ENCODE data around the gene CAPZB.
A peak's percentile ranks its signal among the peaks of the same experiment; 100 is the strongest.

The CAPZB gene

DNA sequence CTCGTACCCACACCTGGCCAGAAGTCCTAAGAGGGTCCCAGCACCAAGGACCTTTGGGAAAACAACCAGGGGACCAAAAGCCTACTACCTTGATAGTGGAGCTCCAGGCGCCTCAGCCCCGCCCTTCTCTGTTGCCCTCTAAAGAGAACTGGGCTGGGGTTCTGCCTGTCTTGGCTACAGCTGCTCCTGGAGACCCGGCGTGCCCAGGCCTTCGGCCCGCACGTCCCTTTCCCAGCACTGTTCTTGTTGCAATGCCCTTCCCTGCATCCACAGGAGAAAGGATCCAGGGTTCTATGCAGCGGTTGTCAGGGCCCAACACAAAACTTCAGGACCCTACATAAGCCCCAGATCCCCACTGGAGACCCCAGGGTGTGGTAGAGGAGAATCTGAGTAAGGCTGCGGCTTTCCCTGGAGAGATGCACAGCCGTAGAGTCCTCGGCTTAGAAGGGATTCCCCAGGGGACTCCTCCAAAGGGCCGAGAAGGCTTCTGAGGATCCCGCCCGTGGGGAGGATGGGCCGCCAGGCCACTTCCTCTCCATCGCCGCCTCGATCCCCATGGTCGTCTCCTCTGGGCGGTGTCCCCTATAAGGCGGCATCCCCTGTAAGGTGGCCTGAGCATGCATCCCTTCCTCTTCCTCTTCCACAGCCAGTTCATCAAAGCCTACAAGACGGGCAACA, 161.2 kb downstream of the CAPZB start:
- no peak overlapping the region for H3K9ac ChIP-seq (ENCODE audit: low read depth, low read length)
- no peak overlapping the region for H3K4me2 ChIP-seq (ENCODE audit: low read length)
- peaks cover 54% of the 10 kb centered on the region for H3K36me3 ChIP-seq (ENCODE audit: insufficient read depth, low read length)
- H3K27me3 ChIP-seq (ENCODE audit: control insufficient read depth, insufficient read depth, low read length) = no peaks in the 10 kb centered on the region
- peaks cover 1% of the 10 kb centered on the region for H3K4me1 ChIP-seq (ENCODE audit: control insufficient read depth, insufficient read depth, low read length)
- H3K4me3 ChIP-seq (ENCODE audit: low read length) = no peak overlapping the region
- H3K9me3 ChIP-seq (replicated peaks; ENCODE audit: low read length) = no peaks in the 10 kb centered on the region

- Histone ChIP-seq H3K9me3 (replicated peaks; ENCODE audit: low read length) (no peaks in the 10 kb centered on the region), H3K4me3 (ENCODE audit: low read length) (no peak overlapping the region), H3K9ac (ENCODE audit: low read depth, low read length) (no peak overlapping the region), H3K36me3 (ENCODE audit: insufficient read depth, low read length) (peaks cover 53% of the 10 kb centered on the region), H3K4me2 (ENCODE audit: low read length) (no peak overlapping the region), H3K4me1 (ENCODE audit: control insufficient read depth, insufficient read depth, low read length) (peaks cover 5% of the 10 kb centered on the region), H3K27me3 (ENCODE audit: control insufficient read depth, insufficient read depth, low read length) (no peaks in the 10 kb centered on the region)
Observed at GRCh38 chr1:19322481-19322880, 162.9 kb downstream of the CAPZB start.

DNA sequence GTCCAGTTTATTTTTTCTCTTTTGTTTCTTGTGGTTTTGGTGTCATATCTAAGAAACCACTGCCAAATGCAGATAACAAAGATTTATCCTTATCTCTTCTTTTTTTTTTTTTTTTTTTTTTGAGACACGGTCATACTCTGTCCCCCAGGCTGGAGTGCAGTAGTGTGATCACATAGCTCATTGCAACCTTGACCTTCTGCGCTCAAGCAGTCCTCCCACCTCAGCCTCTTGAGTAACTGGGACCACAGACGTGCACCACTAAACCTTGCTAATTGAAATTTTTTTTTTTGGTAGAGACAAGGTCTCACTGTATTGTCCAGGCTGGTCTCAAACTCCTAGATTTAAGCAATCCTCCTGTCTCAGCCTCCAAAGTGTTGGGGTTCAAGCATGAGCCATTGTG, 164.3 kb downstream of the CAPZB start:
- H3K36me3 ChIP-seq (ENCODE audit: insufficient read depth, low read length) = peaks cover 48% of the 10 kb centered on the region

DNA sequence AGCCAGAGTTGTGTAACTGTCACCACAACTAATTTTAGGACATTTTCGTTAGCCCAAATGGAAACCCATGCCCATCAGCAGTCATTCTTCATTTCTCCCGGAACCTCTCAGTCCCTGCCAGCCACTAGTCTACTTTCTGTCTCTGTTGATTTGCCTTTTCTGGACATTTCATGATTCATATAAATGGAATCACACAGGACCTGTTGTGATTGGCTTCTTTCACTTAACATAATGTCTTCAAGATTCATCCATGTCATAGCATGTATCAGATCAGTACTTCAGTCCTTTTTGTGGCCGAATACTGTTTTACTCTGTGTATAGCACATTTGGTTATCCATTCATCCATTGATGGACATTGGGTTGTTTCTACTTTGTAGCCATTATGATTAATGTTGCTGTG, 166.1 kb downstream of the CAPZB start:
- Histone ChIP-seq H3K9ac (ENCODE audit: low read depth, low read length) (no peak overlapping the region), H3K4me1 (ENCODE audit: control insufficient read depth, insufficient read depth, low read length) (peaks cover 31% of the 10 kb centered on the region), H3K36me3 (ENCODE audit: insufficient read depth, low read length) (peaks cover 34% of the 10 kb centered on the region), H3K4me2 (ENCODE audit: low read length) (no peak overlapping the region), H3K9me3 (replicated peaks; ENCODE audit: low read length) (no peaks in the 10 kb centered on the region), H3K4me3 (ENCODE audit: low read length) (no peak overlapping the region), H3K27me3 (ENCODE audit: control insufficient read depth, insufficient read depth, low read length) (no peaks in the 10 kb centered on the region)

More for the DNA sequence above, 164.3 kb downstream of the CAPZB start:
- no peaks in the 10 kb centered on the region for H3K27me3 ChIP-seq (ENCODE audit: control insufficient read depth, insufficient read depth, low read length)
- peaks cover 12% of the 10 kb centered on the region for H3K4me1 ChIP-seq (ENCODE audit: control insufficient read depth, insufficient read depth, low read length)
- no peaks in the 10 kb centered on the region for H3K9me3 ChIP-seq (replicated peaks; ENCODE audit: low read length)
- H3K4me2 ChIP-seq (ENCODE audit: low read length) = no peak overlapping the region
- no peak overlapping the region for H3K9ac ChIP-seq (ENCODE audit: low read depth, low read length)
- H3K4me3 ChIP-seq (ENCODE audit: low read length) = no peak overlapping the region

DNA sequence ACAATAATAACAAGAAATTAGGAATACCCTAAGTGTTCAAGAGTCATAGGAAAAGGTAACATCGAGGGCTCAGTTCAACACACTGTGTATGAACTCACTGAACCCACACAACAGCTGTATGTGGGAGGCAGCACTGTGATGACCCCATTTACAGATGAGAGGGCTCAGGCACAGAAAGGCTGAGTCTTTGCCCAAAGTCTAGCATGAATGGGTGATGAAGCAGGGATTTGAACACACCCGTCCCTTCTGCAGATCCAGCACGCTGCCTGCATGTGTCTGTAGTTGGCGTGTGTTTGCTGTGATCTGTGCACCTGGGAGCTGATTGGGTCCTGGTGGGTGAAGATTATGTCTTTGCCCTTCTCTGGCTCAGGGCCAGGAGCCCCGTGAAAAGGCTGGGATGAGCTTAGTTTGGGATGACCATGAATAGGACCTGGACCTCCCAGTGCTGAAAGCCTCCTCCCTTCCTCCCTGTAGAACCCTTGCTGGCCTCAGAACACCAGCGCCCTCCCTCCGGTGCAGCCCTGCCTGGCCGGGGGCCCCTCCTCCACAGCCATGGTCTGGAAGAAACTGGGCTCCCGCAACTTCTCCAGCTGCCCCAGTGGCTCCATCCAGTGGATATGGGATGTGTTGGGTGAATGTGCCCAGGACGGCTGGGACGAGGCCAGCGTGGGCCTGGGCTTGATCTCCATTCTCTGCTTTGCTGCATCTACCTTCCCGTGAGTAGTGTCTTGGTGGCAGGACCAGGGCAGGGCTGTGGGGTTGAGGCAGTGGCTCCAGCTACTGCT, 168.0 kb downstream of the CAPZB start:
- no peak overlapping the region for H3K4me3 ChIP-seq (ENCODE audit: low read length)

GRCh38 chr1:19315378-19316198, 169.8 kb downstream of the CAPZB start:
- H3K4me3 ChIP-seq (ENCODE audit: low read length) = peak overlapping the region; percentile 37
- H3K4me2 ChIP-seq (ENCODE audit: low read length) = peak overlapping the region; percentile 65
- no peaks in the 10 kb centered on the region for H3K27me3 ChIP-seq (ENCODE audit: control insufficient read depth, insufficient read depth, low read length)
- no peak overlapping the region for H3K9ac ChIP-seq (ENCODE audit: low read depth, low read length)
- H3K4me1 ChIP-seq (ENCODE audit: control insufficient read depth, insufficient read depth, low read length) = peaks cover 55% of the 10 kb centered on the region
- peaks cover 26% of the 10 kb centered on the region for H3K36me3 ChIP-seq (ENCODE audit: insufficient read depth, low read length)
- H3K9me3 ChIP-seq (replicated peaks; ENCODE audit: low read length) = no peaks in the 10 kb centered on the region

More for the DNA sequence above, 168.0 kb downstream of the CAPZB start:
- Histone ChIP-seq H3K9me3 (replicated peaks; ENCODE audit: low read length) (no peaks in the 10 kb centered on the region), H3K27me3 (ENCODE audit: control insufficient read depth, insufficient read depth, low read length) (no peaks in the 10 kb centered on the region), H3K4me1 (ENCODE audit: control insufficient read depth, insufficient read depth, low read length) (peaks cover 47% of the 10 kb centered on the region), H3K4me2 (ENCODE audit: low read length) (no peak overlapping the region), H3K36me3 (ENCODE audit: insufficient read depth, low read length) (peaks cover 30% of the 10 kb centered on the region), H3K9ac (ENCODE audit: low read depth, low read length) (no peak overlapping the region)

DNA sequence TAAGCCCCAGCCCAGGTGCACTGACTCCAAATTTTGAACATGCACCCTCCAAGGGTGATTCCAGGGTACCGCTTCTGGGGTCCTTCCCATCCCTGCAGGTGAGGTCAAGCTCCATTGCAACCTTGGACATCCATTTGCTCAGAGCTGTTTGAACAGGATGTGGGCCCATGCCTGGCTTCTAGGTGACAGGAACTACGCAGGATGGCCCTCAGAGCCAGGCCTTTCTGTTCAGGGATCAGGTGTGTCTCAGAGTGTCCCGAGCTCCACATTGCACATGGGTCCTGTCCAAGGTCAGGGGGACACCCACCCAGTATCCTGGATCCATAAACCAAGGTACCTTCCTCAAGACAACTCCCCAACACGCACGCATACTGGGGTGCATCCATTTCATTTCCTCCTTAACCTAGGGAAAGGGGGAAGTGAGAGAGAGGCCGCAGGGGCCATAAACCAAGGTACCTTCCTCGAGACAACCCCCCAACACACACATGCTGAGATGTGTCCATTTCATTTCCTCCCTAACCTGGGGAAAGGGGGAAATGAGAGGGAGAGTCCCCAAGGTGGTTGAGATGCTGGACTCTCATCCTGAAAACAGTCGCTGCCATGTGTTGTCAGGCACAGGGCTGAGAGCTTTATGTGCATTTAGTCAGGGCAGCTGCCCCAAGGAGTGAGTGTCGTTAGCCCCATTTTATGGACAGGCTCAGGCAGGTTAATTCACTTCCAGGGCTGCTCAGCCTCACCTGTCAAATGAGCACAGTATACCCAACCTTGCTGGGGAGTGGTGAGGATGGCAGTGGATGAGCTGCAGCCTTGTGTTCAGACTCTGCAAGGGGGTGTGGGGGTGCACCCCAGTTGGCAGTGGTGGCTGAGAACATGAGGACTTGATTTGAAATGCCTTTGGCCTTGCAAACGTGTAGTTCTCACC, 171.1 kb downstream of the CAPZB start:
- Histone ChIP-seq H3K4me2 (ENCODE audit: low read length) (peak overlapping the region; percentile 92), H3K4me3 (ENCODE audit: low read length) (peak overlapping the region; percentile 91), H3K27me3 (ENCODE audit: control insufficient read depth, insufficient read depth, low read length) (no peaks in the 10 kb centered on the region), H3K36me3 (ENCODE audit: insufficient read depth, low read length) (peaks cover 24% of the 10 kb centered on the region), H3K9ac (ENCODE audit: low read depth, low read length) (no peak overlapping the region), H3K9me3 (replicated peaks; ENCODE audit: low read length) (no peaks in the 10 kb centered on the region), H3K4me1 (ENCODE audit: control insufficient read depth, insufficient read depth, low read length) (peaks cover 61% of the 10 kb centered on the region)

DNA sequence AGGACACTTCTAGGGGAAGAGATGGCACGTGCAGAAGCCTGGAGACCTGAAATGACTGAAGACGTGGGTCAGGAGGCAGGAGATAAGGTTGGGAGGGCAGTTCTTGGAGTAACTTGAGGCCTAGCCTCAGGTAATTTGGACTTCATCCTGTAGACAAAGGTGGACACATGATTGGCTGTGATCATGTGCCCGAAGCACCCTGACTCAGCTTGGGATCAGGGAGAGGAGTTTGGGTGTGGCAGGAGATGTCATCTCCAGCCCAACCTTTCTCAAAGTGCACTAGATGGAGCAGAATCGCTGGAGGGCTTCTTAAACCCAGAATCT, 171.7 kb downstream of the CAPZB start:
- Histone ChIP-seq H3K4me2 (ENCODE audit: low read length) (peak overlapping the region; percentile 92), H3K4me1 (ENCODE audit: control insufficient read depth, insufficient read depth, low read length) (peaks cover 62% of the 10 kb centered on the region), H3K4me3 (ENCODE audit: low read length) (peak overlapping the region; percentile 91), H3K27me3 (ENCODE audit: control insufficient read depth, insufficient read depth, low read length) (no peaks in the 10 kb centered on the region), H3K36me3 (ENCODE audit: insufficient read depth, low read length) (peaks cover 22% of the 10 kb centered on the region), H3K9me3 (replicated peaks; ENCODE audit: low read length) (no peaks in the 10 kb centered on the region), H3K9ac (ENCODE audit: low read depth, low read length) (peak overlapping the region; percentile 98)

DNA sequence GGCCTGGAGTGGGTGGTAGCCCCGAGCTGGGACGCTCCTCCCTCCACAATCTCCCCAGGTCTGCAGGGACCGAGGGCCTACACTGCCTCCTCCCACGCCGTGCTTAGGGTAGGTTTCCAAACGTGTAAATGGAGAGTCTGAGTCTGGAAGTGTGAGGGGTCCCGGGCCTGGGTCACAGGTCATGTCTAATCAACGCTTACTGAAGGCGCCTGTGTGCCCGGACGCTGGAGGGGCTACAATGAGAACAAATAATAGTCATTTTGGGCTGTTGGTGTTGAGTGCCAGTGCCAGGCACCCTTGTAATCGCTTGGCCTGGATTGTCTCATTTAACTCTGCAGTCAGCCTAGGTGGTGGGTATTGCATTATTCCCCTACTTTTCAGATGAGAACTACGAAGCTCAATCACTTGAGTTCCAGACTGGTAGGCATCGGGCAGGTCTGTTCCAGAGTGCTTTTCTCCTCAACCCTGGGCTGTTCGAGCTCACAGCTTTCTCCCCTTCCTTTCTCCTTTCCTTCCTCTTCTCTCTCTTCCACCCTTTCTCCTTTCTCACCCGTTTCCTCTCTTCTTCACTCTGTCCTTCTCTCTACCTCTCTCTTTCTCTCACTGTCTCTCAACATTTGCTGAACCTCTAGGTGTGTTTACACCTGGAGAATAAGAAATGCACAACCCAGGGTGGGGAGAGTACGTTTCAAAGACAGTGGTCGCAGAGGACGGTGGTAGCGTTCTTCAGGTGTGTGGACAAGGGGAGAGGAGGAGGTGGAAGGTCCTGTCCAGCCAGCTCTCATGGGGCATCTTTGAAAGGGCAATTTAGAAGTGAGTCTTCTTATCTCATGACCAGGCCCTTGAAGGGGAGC, 172.3 kb downstream of the CAPZB start:
- Histone ChIP-seq H3K36me3 (ENCODE audit: insufficient read depth, low read length) (peaks cover 23% of the 10 kb centered on the region), H3K9ac (ENCODE audit: low read depth, low read length) (peak overlapping the region; percentile 98), H3K4me2 (ENCODE audit: low read length) (peak overlapping the region; percentile 92), H3K4me1 (ENCODE audit: control insufficient read depth, insufficient read depth, low read length) (peaks cover 62% of the 10 kb centered on the region), H3K9me3 (replicated peaks; ENCODE audit: low read length) (no peaks in the 10 kb centered on the region), H3K4me3 (ENCODE audit: low read length) (peak overlapping the region; percentile 91), H3K27me3 (ENCODE audit: control insufficient read depth, insufficient read depth, low read length) (no peaks in the 10 kb centered on the region)
